HL-60 (cell line): ENCODE measurements around the gene F13B.

ENCODE experiments used
- CTCF ChIP-seq: IDR thresholded peaks from one replicate; pipeline ENCODE4 v1.5.1; 2011; ENCODE audit warnings: low read length, control low read depth, inconsistent platforms; ENCODE audit not compliant: insufficient read depth
- GABPA ChIP-seq: IDR thresholded peaks from 2 replicates; pipeline ENCODE4 v1.6.1; 2012; ENCODE audit warnings: low read depth
- POLR2AphosphoS5 ChIP-seq: IDR thresholded peaks from 2 replicates; pipeline ENCODE4 v1.6.1; 2012; ENCODE audit warnings: low read depth
- REST ChIP-seq: IDR thresholded peaks from 2 replicates; pipeline ENCODE4 v1.6.1; 2012; ENCODE audit warnings: low read depth; ENCODE audit not compliant: insufficient replicate concordance
- SPI1 ChIP-seq: IDR thresholded peaks from 2 replicates; pipeline ENCODE4 v1.6.1; 2012; ENCODE audit warnings: low read depth, mild to moderate bottlenecking, borderline replicate concordance

DNA sequence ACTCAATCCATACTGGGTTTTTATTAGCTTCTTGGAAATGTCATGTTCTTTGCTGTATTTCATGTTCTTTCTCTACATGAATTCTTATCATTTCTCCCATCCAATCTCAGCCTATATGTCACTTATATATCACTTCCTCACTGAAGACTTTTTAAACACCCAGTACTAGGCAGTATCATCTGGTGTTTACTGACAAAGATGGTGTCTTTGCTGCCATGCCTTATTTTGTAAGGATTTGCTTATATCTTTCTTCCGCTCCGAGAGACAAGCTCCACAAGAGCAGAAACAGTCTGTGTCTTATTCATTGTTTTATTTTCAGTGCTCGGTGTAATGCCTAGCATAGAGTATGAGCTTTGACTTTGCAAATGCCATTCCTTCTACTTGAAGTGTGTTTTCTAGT lies 30.2 kb downstream of the F13B start:
- TF ChIP-seq CTCF (no peak), POLR2AphosphoS5 (no peak), GABPA (no peak), REST (no peak), SPI1 (no peak)
